ENCODE measurements around the gene LRRC23.

- no peak for TF ChIP-seq POLR2A (IDR thresholded peaks at IDR 0.05)
- TF ChIP-seq CTCF (IDR thresholded peaks at IDR 0.05), result no peak
These were observed 11.2 kb downstream of the LRRC23 start for GRCh38 chr12:6915789-6916285.

All from adrenal gland (tissue), 5 donors.